SK-N-SH (cell line): ENCODE results near the gene MTHFD2L. TPM values are rescaled to one million over a fixed set of nuclear protein-coding genes. Genes with fewer than 3 reads are reported as not detected.

Source experiments
- CTCF ChIA-PET: fragments of 300-600, 350-600 bp; formaldehyde crosslinking; extraction: SDS; loops from one replicate; lab custom pipeline; 2021; lab: Yijun Ruan, JAX
- POLR2A ChIA-PET: fragments of 350-600 bp; sonication (Branson Sonifier 250); formaldehyde crosslinking; extraction: SDS; loops from one replicate; lab custom pipeline; 2020; ENCODE audit warnings: antibody characterized with exemption, inconsistent platforms; lab: Yijun Ruan, JAX
- DNase-seq: peaks from one replicate; pipeline ENCODE4 v3.0.0; 2012
- H2AFZ ChIP-seq: fragments of 200-600 bp; sonication (generic); 2 replicates; pipeline ENCODE4 v1.8.1; 2016; ENCODE audit warnings: antibody characterized with exemption, mild to moderate bottlenecking, low read depth
- H3F3A ChIP-seq: fragments of 200-600 bp; sonication (generic); replicated peaks from 2 replicates; pipeline ENCODE3; 2016; ENCODE audit warnings: antibody characterized with exemption, mild to moderate bottlenecking; ENCODE audit not compliant: insufficient read depth
- H3K27ac ChIP-seq, 2 experiments: fragments of 200-500 bp in 1 of 2; fragments of 200-600 bp in 1 of 2; sonication (Bioruptor generic) in 1 of 2; sonication (generic), shearing (Covaris generic) in 1 of 2; 2 replicates each; pipeline versions ENCODE4 v1.5.1 to v1.6.1; 2014 to 2016; ENCODE audit warnings: low read depth in 2 of 2, inconsistent platforms in 1 of 2, low read length in 1 of 2, mild to moderate bottlenecking in 1 of 2, mixed read lengths in 1 of 2
- H3K27me3 ChIP-seq: fragments of 200-600 bp; sonication (generic), shearing (Covaris generic); 2 replicates; pipeline ENCODE4 v1.6.1; 2016; ENCODE audit warnings: mixed run types; ENCODE audit not compliant: insufficient read depth
- H3K36me3 ChIP-seq, 2 experiments: fragments of 200-500 bp in 1 of 2; fragments of 200-600 bp in 1 of 2; sonication (Bioruptor generic) in 1 of 2; sonication (generic) in 1 of 2; replicated peaks in 1 of 2; 2 replicates each; pipeline versions ENCODE3 to v1.5.1; 2014 to 2016; ENCODE audit warnings: low read length in 1 of 2, mild to moderate bottlenecking in 1 of 2; ENCODE audit not compliant: insufficient read depth in 2 of 2, control insufficient read depth in 1 of 2
- H3K4me1 ChIP-seq, 2 experiments: fragments of 200-500 bp in 1 of 2; fragments of 200-600 bp in 1 of 2; sonication (Bioruptor generic) in 1 of 2; sonication (generic), shearing (Covaris generic) in 1 of 2; 2 replicates each; pipeline versions ENCODE4 v1.5.1 to v1.6.1; 2014 to 2016; ENCODE audit warnings: low read depth in 1 of 2, low read length in 1 of 2, mixed run types in 1 of 2; ENCODE audit not compliant: insufficient read depth in 2 of 2, control insufficient read depth in 1 of 2
- H3K4me2 ChIP-seq: fragments of 200-600 bp; sonication (generic), shearing (Covaris generic); 2 replicates; pipeline ENCODE4 v1.6.1; 2017; ENCODE audit warnings: mixed run types
- H3K4me3 ChIP-seq, 2 experiments: fragments of 200-500 bp in 1 of 2; fragments of 200-600 bp in 1 of 2; sonication (Bioruptor generic) in 1 of 2; sonication (generic), shearing (Covaris generic) in 1 of 2; 2 replicates each; pipeline versions ENCODE4 v1.5.1 to v1.8.1; 2014 to 2016; ENCODE audit warnings: low read depth in 2 of 2, inconsistent platforms in 1 of 2, low read length in 1 of 2, mild to moderate bottlenecking in 1 of 2, mixed read lengths in 1 of 2, moderate library complexity in 1 of 2
- H3K79me2 ChIP-seq: fragments of 200-600 bp; sonication (generic); 2 replicates; pipeline ENCODE4 v1.8.1; 2017; ENCODE audit warnings: mild to moderate bottlenecking; ENCODE audit not compliant: insufficient read depth
- H3K9ac ChIP-seq: fragments of 200-600 bp; sonication (generic); 2 replicates; pipeline ENCODE4 v1.6.1; 2017; ENCODE audit warnings: mixed run types
- H3K9me2 ChIP-seq: fragments of 200-600 bp; sonication (generic); 2 replicates; pipeline ENCODE4 v1.6.1; 2017; ENCODE audit warnings: mixed run types
- H3K9me3 ChIP-seq: fragments of 200-600 bp; sonication (generic); 2 replicates; pipeline ENCODE4 v1.6.1; 2017; ENCODE audit warnings: mixed run types, mild to moderate bottlenecking, moderate library complexity
- H4K20me1 ChIP-seq: fragments of 200-600 bp; sonication (generic); 2 replicates; pipeline ENCODE4 v1.6.1; 2017; ENCODE audit warnings: mild to moderate bottlenecking, mixed run types; ENCODE audit not compliant: insufficient read depth
- EP300 ChIP-seq, 2 experiments: IDR thresholded peaks; 2 replicates each; pipeline versions ENCODE4 v1.4.0 to v1.6.1; 2012; ENCODE audit warnings: borderline replicate concordance in 1 of 2, low read depth in 1 of 2, low read length in 1 of 2
- FOXJ3 ChIP-seq: sonication (generic); formaldehyde crosslinking; IDR thresholded peaks from 2 replicates; pipeline ENCODE4 v1.5.1; 2020; ENCODE audit warnings: mild to moderate bottlenecking, missing genetic modification reagents
- GABPA ChIP-seq: IDR thresholded peaks from 2 replicates; pipeline ENCODE4 v1.4.0; 2012; ENCODE audit warnings: low read depth, mild to moderate bottlenecking
- GATA2 ChIP-seq: sonication (generic); formaldehyde crosslinking; IDR thresholded peaks from 2 replicates; pipeline ENCODE4 v1.5.0; 2020; ENCODE audit warnings: mild to moderate bottlenecking, missing genetic modification reagents
- JUND ChIP-seq: IDR thresholded peaks from 2 replicates; pipeline ENCODE4 v1.4.0; 2012
- MEF2A ChIP-seq: IDR thresholded peaks from 2 replicates; pipeline ENCODE4 v1.4.0; 2012; ENCODE audit warnings: low read depth, borderline replicate concordance
- MXI1 ChIP-seq: IDR thresholded peaks from 2 replicates; pipeline ENCODE4 v1.6.1; 2012; ENCODE audit warnings: mild to moderate bottlenecking, low read depth, low read length, improper control_type of control experiment
- NFIC ChIP-seq: IDR thresholded peaks from 2 replicates; pipeline ENCODE4 v1.4.0; 2012; ENCODE audit warnings: borderline replicate concordance
- NRF1 ChIP-seq: IDR thresholded peaks from 2 replicates; pipeline ENCODE4 v1.6.1; 2012; ENCODE audit warnings: low read depth, mild to moderate bottlenecking, low read length
- POLR2AphosphoS5 ChIP-seq: IDR thresholded peaks from 2 replicates; pipeline ENCODE4 v1.6.1; 2012; ENCODE audit warnings: low read depth, low read length
- RCOR1 ChIP-seq: fragments of 150-350 bp; IDR thresholded peaks from 2 replicates; pipeline ENCODE4 v1.6.1; 2017; ENCODE audit warnings: antibody characterized with exemption, low read length
- RFX5 ChIP-seq: IDR thresholded peaks from 2 replicates; pipeline ENCODE4 v1.6.1; 2012; ENCODE audit warnings: mild to moderate bottlenecking, improper control_type of control experiment, low read length
- TAF1 ChIP-seq: IDR thresholded peaks from 2 replicates; pipeline ENCODE4 v1.6.1; 2012; ENCODE audit warnings: low read depth, mild to moderate bottlenecking, low read length, moderate library complexity, borderline replicate concordance
- TEAD4 ChIP-seq: IDR thresholded peaks from 2 replicates; pipeline ENCODE4 v1.4.0; 2012; ENCODE audit warnings: mild to moderate bottlenecking, borderline replicate concordance; ENCODE audit not compliant: insufficient read depth
- USF1 ChIP-seq: IDR thresholded peaks from 2 replicates; pipeline ENCODE4 v1.4.0; 2012; ENCODE audit warnings: low read depth, borderline replicate concordance
- YY1 ChIP-seq: IDR thresholded peaks from 2 replicates; pipeline ENCODE4 v1.4.0; 2012; ENCODE audit warnings: low read depth, mild to moderate bottlenecking
- ZBTB33 ChIP-seq: IDR thresholded peaks from 2 replicates; pipeline ENCODE4 v1.4.0; 2012; ENCODE audit warnings: low read depth, borderline replicate concordance
- WGBS: methylation state at CpG from one replicate; pipeline ENCODE4 v1.1.6; 2017; ENCODE audit warnings: low lambda C conversion rate; 5-methylcytosine and 5-hydroxymethylcytosine counted together
- polyA plus RNA-seq, 3 experiments: library from polyadenylated mRNA; depleted of rRNA; stranded (reverse); fragments of >200 nt; gene quantifications; 2 replicates each; pipeline ENCODE4 v1.2.3, GENCODE V29; 2012

MTHFD2L gene
- polyA plus RNA-seq, 1 of the 3 experiments (the other 2 are of a cell fraction) = 4.8 TPM

- ChIA-PET POLR2A (no interaction called here), CTCF (no interaction called here)
- Histone ChIP-seq H3K9me3 (0 out of 2 replicates have a peak, but pooled peaks cover 5% of the 10 kb centered on the region), H3K27me3 (peaks cover 19% of the 10 kb centered on the region; the same call in 1 of the 2 replicates), H2AFZ (no peak overlapping the region), H3K27ac (no peak overlapping the region), H3F3A (peaks cover 3% of the 10 kb centered on the region), H3K4me1 (no peaks in the 10 kb centered on the region), H3K36me3 (no peaks in the 10 kb centered on the region), H3K9ac (no peak overlapping the region), H3K4me3 (no peak overlapping the region), H3K4me2 (no peak overlapping the region), H4K20me1 (no peaks in the 10 kb centered on the region), H3K9me2 (no peaks in the 10 kb centered on the region), H3K79me2 (no peaks in the 10 kb centered on the region)
- TF ChIP-seq ZBTB33 (no peak), RFX5 (no peak), GABPA (no peak), TEAD4 (no peak), USF1 (no peak), RCOR1 (no peak), FOXJ3 (no peak), JUND (no peak), NRF1 (no peak), GATA2 (CRISPR knock-in tag) (no peak), POLR2AphosphoS5 (no peak), YY1 (no peak), TAF1 (no peak)
- DNase-seq = no peak
- WGBS = 9% methylated on average over 9 of the region's 9 CpGs
Observed at GRCh38 chr4:74330295-74330750, 172.4 kb downstream of the MTHFD2L start.

GRCh38 chr4:74331252-74331651, 173.3 kb downstream of the MTHFD2L start:
- no peaks in the 10 kb centered on the region for H3K4me1 ChIP-seq
- no peak for DNase-seq
- H3K27ac ChIP-seq = no peak overlapping the region
- TF ChIP-seq NFIC (no peak), MEF2A (no peak), EP300 (IDR thresholded peaks at IDR 0.05; ENCODE audit: borderline replicate concordance in 1 of 2, low read depth in 1 of 2, low read length in 1 of 2) (no peak), GABPA (no peak), MXI1 (no peak)
- peaks cover 3% of the 10 kb centered on the region for H3F3A ChIP-seq
- CTCF ChIA-PET = no interaction called here
- H3K9ac ChIP-seq = no peak overlapping the region
- H3K9me3 ChIP-seq = 0 out of 2 replicates have a peak, but pooled peaks cover 5% of the 10 kb centered on the region
- 10% methylated on average over 2 of the region's 2 CpGs for WGBS
- no peaks in the 10 kb centered on the region for H4K20me1 ChIP-seq
- POLR2A ChIA-PET = no interaction called here
- no peak overlapping the region for H3K4me2 ChIP-seq
- H2AFZ ChIP-seq = no peak overlapping the region
- H3K79me2 ChIP-seq = no peaks in the 10 kb centered on the region
- H3K4me3 ChIP-seq = no peak overlapping the region
- no peaks in the 10 kb centered on the region for H3K9me2 ChIP-seq
- no peaks in the 10 kb centered on the region for H3K36me3 ChIP-seq
- peaks cover 19% of the 10 kb centered on the region; the same call in 1 of the 2 replicates for H3K27me3 ChIP-seq
